Upper lobe of left lung (tissue), 4 donors: ENCODE measurements around the gene FAM13A.

Source experiments
- CTCF ChIP-seq, 6 experiments: fragments of 450-650 bp in 4 of 6; fragments of 200-600 bp in 2 of 6; sonication (generic) in 2 of 6; IDR thresholded peaks; one replicate each; pipeline ENCODE4 v1.5.1; 2016 to 2019; ENCODE audit warnings: antibody characterized with exemption in 6 of 6
- POLR2A ChIP-seq, 4 donors: fragments of 450-650 bp; IDR thresholded peaks; one replicate each; pipeline ENCODE4 v1.5.1; 2016 to 2017; ENCODE audit warnings: antibody characterized with exemption in 4 of 4, mild to moderate bottlenecking in 2 of 4

DNA sequence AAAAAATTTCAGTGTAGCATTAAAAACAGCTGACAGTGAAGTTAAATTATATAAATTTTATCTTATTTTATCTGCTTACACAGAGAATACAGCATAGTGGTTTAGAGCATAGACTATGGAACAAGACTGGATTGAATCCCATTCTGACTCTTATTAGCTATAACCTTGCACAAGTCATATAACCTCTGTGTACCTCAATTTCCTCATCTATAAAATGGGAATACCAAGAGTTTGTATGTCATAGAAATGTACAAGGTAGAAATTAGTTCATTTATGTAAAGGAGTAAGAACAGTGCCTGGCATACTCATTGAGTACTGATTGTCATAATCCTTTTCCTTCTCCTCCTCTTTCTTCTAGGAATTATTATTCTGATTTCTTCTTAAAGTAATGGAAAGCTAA, 25.7 kb downstream of the FAM13A start:
- TF ChIP-seq CTCF (IDR thresholded peaks at IDR 0.05) (no peak), POLR2A (IDR thresholded peaks at IDR 0.05) (no peak)
